Breast epithelium (tissue), 3 donors: ENCODE measurements around the gene KRTAP4-6.
"Not testable (repeated sequence)": the region's sequence is repeated elsewhere in the genome, so short reads cannot be mapped to it uniquely, and the experiment has no call there.

Experiments used
- POLR2A ChIP-seq: fragments of 450-650 bp; IDR thresholded peaks from one replicate; pipeline ENCODE4 v1.6.1; 2016; ENCODE audit warnings: antibody characterized with exemption, mild to moderate bottlenecking, moderate library complexity
- POLR2AphosphoS5 ChIP-seq, 3 donors: sonication (generic); formaldehyde crosslinking; IDR thresholded peaks; one replicate each; pipeline ENCODE4 v1.6.1; 2017; ENCODE audit warnings: antibody characterized with exemption in 3 of 3
- TF ChIP-seq, protein P1 (sequence below), 3 donors: fragments of 450-650 bp; IDR thresholded peaks; one replicate each; pipeline ENCODE4 v1.5.1; 2016 to 2017; ENCODE audit warnings: antibody characterized with exemption in 3 of 3, mild to moderate bottlenecking in 3 of 3, moderate library complexity in 3 of 3

DNA sequence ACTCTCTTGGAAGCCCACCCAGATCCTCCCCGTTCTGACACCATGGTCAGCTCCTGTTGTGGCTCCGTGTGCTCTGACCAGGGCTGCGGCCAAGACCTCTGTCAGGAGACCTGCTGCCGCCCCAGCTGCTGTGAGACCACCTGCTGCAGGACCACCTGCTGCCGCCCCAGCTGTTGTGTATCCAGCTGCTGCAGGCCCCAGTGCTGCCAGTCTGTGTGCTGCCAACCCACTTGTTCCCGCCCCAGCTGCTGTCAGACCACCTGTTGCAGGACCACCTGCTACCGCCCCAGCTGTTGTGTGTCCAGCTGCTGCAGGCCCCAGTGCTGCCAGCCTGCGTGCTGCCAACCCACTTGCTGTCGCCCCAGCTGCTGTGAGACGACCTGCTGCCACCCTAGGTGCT, 35.0 kb downstream of the KRTAP4-6 start, which contains the start of gene KRTAP4-9:
- TF ChIP-seq, protein P1, sequence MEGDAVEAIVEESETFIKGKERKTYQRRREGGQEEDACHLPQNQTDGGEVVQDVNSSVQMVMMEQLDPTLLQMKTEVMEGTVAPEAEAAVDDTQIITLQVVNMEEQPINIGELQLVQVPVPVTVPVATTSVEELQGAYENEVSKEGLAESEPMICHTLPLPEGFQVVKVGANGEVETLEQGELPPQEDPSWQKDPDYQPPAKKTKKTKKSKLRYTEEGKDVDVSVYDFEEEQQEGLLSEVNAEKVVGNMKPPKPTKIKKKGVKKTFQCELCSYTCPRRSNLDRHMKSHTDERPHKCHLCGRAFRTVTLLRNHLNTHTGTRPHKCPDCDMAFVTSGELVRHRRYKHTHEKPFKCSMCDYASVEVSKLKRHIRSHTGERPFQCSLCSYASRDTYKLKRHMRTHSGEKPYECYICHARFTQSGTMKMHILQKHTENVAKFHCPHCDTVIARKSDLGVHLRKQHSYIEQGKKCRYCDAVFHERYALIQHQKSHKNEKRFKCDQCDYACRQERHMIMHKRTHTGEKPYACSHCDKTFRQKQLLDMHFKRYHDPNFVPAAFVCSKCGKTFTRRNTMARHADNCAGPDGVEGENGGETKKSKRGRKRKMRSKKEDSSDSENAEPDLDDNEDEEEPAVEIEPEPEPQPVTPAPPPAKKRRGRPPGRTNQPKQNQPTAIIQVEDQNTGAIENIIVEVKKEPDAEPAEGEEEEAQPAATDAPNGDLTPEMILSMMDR (IDR thresholded peaks at IDR 0.05), result not testable (repeated sequence)
- not testable (repeated sequence) for TF ChIP-seq POLR2A; POLR2AphosphoS5 (IDR thresholded peaks at IDR 0.05)
